GM12892 (cell line): ENCODE results near the gene PACS2.

ENCODE experiments used
- POLR2A ChIP-seq: IDR thresholded peaks from 2 replicates; pipeline ENCODE4 v1.6.1; 2011; ENCODE audit warnings: low read depth, low read length, control low read depth
- POLR2AphosphoS5 ChIP-seq: IDR thresholded peaks from 2 replicates; pipeline ENCODE4 v1.6.1; 2011; ENCODE audit warnings: low read depth, low read length, control low read depth
- TAF1 ChIP-seq: IDR thresholded peaks from 2 replicates; pipeline ENCODE4 v1.6.1; 2011; ENCODE audit warnings: low read depth, mild to moderate bottlenecking, control low read depth, low read length, borderline replicate concordance

GRCh38 chr14:105313381-105314286 is 914 bp upstream of the PACS2 start:
- no peak for TF ChIP-seq TAF1
- no peak for TF ChIP-seq POLR2A
- no peak for TF ChIP-seq POLR2AphosphoS5
